ENCODE data around the gene SLC29A3.

The SLC29A3 gene

GRCh38 chr10:71286521-71287294 lies 32.4 kb upstream of the SLC29A3 start:
- H3K23ac ChIP-seq (ENCODE audit: low read length): no peak overlapping the region
- no peak overlapping the region for H3K56ac ChIP-seq (ENCODE audit: low read length)
- no peaks in the 10 kb centered on the region for H3K79me1 ChIP-seq (ENCODE audit: low read length)
- no peak overlapping the region for H4K5ac ChIP-seq (ENCODE audit: low read length)
- peaks cover 2% of the 10 kb centered on the region for H3K36me3 ChIP-seq (ENCODE audit: control insufficient read depth, insufficient read depth, low read length)
- no peak overlapping the region for H2BK15ac ChIP-seq (replicated peaks; ENCODE audit: low read depth)
- H4K8ac ChIP-seq (ENCODE audit: low read depth, low read length): no peak overlapping the region
- no peaks in the 10 kb centered on the region for H3K79me2 ChIP-seq (ENCODE audit: control insufficient read depth, insufficient read depth, low read length)
- H3K27ac ChIP-seq (ENCODE audit: low read depth, low read length): no peak overlapping the region
- no peaks in the 10 kb centered on the region for H3K4me1 ChIP-seq (ENCODE audit: control insufficient read depth, low read depth, low read length)
- no peaks in the 10 kb centered on the region for H3K27me3 ChIP-seq (ENCODE audit: insufficient read depth, low read length, poor library complexity)
- H2BK5ac ChIP-seq (ENCODE audit: low read length): no peak overlapping the region
- no peak for DNase-seq
- H2BK120ac ChIP-seq (ENCODE audit: low read depth, low read length): no peak overlapping the region
- no peak overlapping the region for H3K18ac ChIP-seq (ENCODE audit: low read length)
- no peak overlapping the region for H2AK5ac ChIP-seq (ENCODE audit: low read length)
- no peak overlapping the region for H3K4ac ChIP-seq (ENCODE audit: low read depth, low read length)
- no peak overlapping the region for H3K9ac ChIP-seq (ENCODE audit: low read length)
- no peak overlapping the region for H3K4me3 ChIP-seq (ENCODE audit: low read length)
- H3K4me2 ChIP-seq (ENCODE audit: low read length): no peak overlapping the region
- no CpG with 5 or more reads among the region's 17 CpGs for WGBS (ENCODE audit: extremely low coverage, insufficient coverage, low lambda C conversion rate)

- no peak overlapping the region for H2BK5ac ChIP-seq (ENCODE audit: low read length)
Observed at GRCh38 chr10:71287456-71287855, 31.6 kb upstream of the SLC29A3 start.

GRCh38 chr10:71288461-71288860 lies 30.6 kb upstream of the SLC29A3 start:
- no CpG with 5 or more reads among the region's 15 CpGs for WGBS (ENCODE audit: extremely low coverage, insufficient coverage, low lambda C conversion rate)
- Histone ChIP-seq H3K36me3 (ENCODE audit: control insufficient read depth, insufficient read depth, low read length) (peaks cover 2% of the 10 kb centered on the region), H2BK15ac (replicated peaks; ENCODE audit: low read depth) (no peak overlapping the region), H2BK120ac (ENCODE audit: low read depth, low read length) (no peak overlapping the region), H3K18ac (ENCODE audit: low read length) (no peak overlapping the region), H3K79me1 (ENCODE audit: low read length) (no peaks in the 10 kb centered on the region), H3K79me2 (ENCODE audit: control insufficient read depth, insufficient read depth, low read length) (no peaks in the 10 kb centered on the region), H3K56ac (ENCODE audit: low read length) (no peak overlapping the region), H3K4me3 (ENCODE audit: low read length) (no peak overlapping the region), H4K5ac (ENCODE audit: low read length) (no peak overlapping the region), H3K27me3 (ENCODE audit: insufficient read depth, low read length, poor library complexity) (no peaks in the 10 kb centered on the region), H3K4me1 (ENCODE audit: control insufficient read depth, low read depth, low read length) (no peaks in the 10 kb centered on the region), H2AK5ac (ENCODE audit: low read length) (no peak overlapping the region), H2BK5ac (ENCODE audit: low read length) (no peak overlapping the region), H3K9ac (ENCODE audit: low read length) (no peak overlapping the region), H3K4me2 (ENCODE audit: low read length) (no peak overlapping the region), H3K23ac (ENCODE audit: low read length) (no peak overlapping the region), H3K27ac (ENCODE audit: low read depth, low read length) (no peak overlapping the region), H3K4ac (ENCODE audit: low read depth, low read length) (no peak overlapping the region), H4K8ac (ENCODE audit: low read depth, low read length) (no peak overlapping the region)
- DNase-seq: no peak

More at GRCh38 chr10:71287456-71287855, 31.6 kb upstream of the SLC29A3 start:
- no peak overlapping the region for H3K4me2 ChIP-seq (ENCODE audit: low read length)
- no peak overlapping the region for H3K27ac ChIP-seq (ENCODE audit: low read depth, low read length)
- peaks cover 2% of the 10 kb centered on the region for H3K36me3 ChIP-seq (ENCODE audit: control insufficient read depth, insufficient read depth, low read length)
- H4K5ac ChIP-seq (ENCODE audit: low read length): no peak overlapping the region
- H3K4ac ChIP-seq (ENCODE audit: low read depth, low read length): no peak overlapping the region
- no peak overlapping the region for H3K4me3 ChIP-seq (ENCODE audit: low read length)
- no peak overlapping the region for H3K23ac ChIP-seq (ENCODE audit: low read length)
- no peak overlapping the region for H2BK15ac ChIP-seq (replicated peaks; ENCODE audit: low read depth)
- H3K79me2 ChIP-seq (ENCODE audit: control insufficient read depth, insufficient read depth, low read length): no peaks in the 10 kb centered on the region
- H3K56ac ChIP-seq (ENCODE audit: low read length): no peak overlapping the region
- no peak overlapping the region for H2AK5ac ChIP-seq (ENCODE audit: low read length)
- WGBS (ENCODE audit: extremely low coverage, insufficient coverage, low lambda C conversion rate): no CpG with 5 or more reads among the region's 14 CpGs
- H3K79me1 ChIP-seq (ENCODE audit: low read length): no peaks in the 10 kb centered on the region
- DNase-seq: no peak
- no peaks in the 10 kb centered on the region for H3K4me1 ChIP-seq (ENCODE audit: control insufficient read depth, low read depth, low read length)
- H3K27me3 ChIP-seq (ENCODE audit: insufficient read depth, low read length, poor library complexity): no peaks in the 10 kb centered on the region
- H2BK120ac ChIP-seq (ENCODE audit: low read depth, low read length): no peak overlapping the region
- no peak overlapping the region for H3K18ac ChIP-seq (ENCODE audit: low read length)
- H4K8ac ChIP-seq (ENCODE audit: low read depth, low read length): no peak overlapping the region
- no peak overlapping the region for H3K9ac ChIP-seq (ENCODE audit: low read length)

GRCh38 chr10:71289421-71290130 lies 29.5 kb upstream of the SLC29A3 start:
- Histone ChIP-seq H3K4ac (ENCODE audit: low read depth, low read length) (no peak overlapping the region), H2AK5ac (ENCODE audit: low read length) (no peak overlapping the region), H3K27ac (ENCODE audit: low read depth, low read length) (no peak overlapping the region), H2BK120ac (ENCODE audit: low read depth, low read length) (no peak overlapping the region), H3K4me1 (ENCODE audit: control insufficient read depth, low read depth, low read length) (no peaks in the 10 kb centered on the region), H3K79me1 (ENCODE audit: low read length) (no peaks in the 10 kb centered on the region), H3K4me3 (ENCODE audit: low read length) (no peak overlapping the region), H3K79me2 (ENCODE audit: control insufficient read depth, insufficient read depth, low read length) (no peaks in the 10 kb centered on the region), H2BK5ac (ENCODE audit: low read length) (no peak overlapping the region), H4K5ac (ENCODE audit: low read length) (no peak overlapping the region), H3K27me3 (ENCODE audit: insufficient read depth, low read length, poor library complexity) (no peaks in the 10 kb centered on the region), H3K9ac (ENCODE audit: low read length) (no peak overlapping the region), H4K8ac (ENCODE audit: low read depth, low read length) (no peak overlapping the region), H3K23ac (ENCODE audit: low read length) (no peak overlapping the region), H3K36me3 (ENCODE audit: control insufficient read depth, insufficient read depth, low read length) (peaks cover 2% of the 10 kb centered on the region), H2BK15ac (replicated peaks; ENCODE audit: low read depth) (no peak overlapping the region), H3K18ac (ENCODE audit: low read length) (no peak overlapping the region), H3K4me2 (ENCODE audit: low read length) (no peak overlapping the region), H3K56ac (ENCODE audit: low read length) (no peak overlapping the region)
- DNase-seq: no peak
- no CpG with 5 or more reads among the region's 12 CpGs for WGBS (ENCODE audit: extremely low coverage, insufficient coverage, low lambda C conversion rate)

- no peak for DNase-seq
- Histone ChIP-seq H2BK15ac (replicated peaks; ENCODE audit: low read depth) (no peak overlapping the region), H3K18ac (ENCODE audit: low read length) (no peak overlapping the region), H3K4ac (ENCODE audit: low read depth, low read length) (no peak overlapping the region), H4K5ac (ENCODE audit: low read length) (no peak overlapping the region), H4K8ac (ENCODE audit: low read depth, low read length) (no peak overlapping the region), H3K79me1 (ENCODE audit: low read length) (no peaks in the 10 kb centered on the region), H3K4me1 (ENCODE audit: control insufficient read depth, low read depth, low read length) (no peaks in the 10 kb centered on the region), H2AK5ac (ENCODE audit: low read length) (no peak overlapping the region), H3K36me3 (ENCODE audit: control insufficient read depth, insufficient read depth, low read length) (peaks cover 2% of the 10 kb centered on the region), H3K9ac (ENCODE audit: low read length) (no peak overlapping the region), H2BK120ac (ENCODE audit: low read depth, low read length) (no peak overlapping the region), H2BK5ac (ENCODE audit: low read length) (no peak overlapping the region), H3K23ac (ENCODE audit: low read length) (no peak overlapping the region), H3K79me2 (ENCODE audit: control insufficient read depth, insufficient read depth, low read length) (no peaks in the 10 kb centered on the region), H3K56ac (ENCODE audit: low read length) (peak overlapping the region; percentile 1), H3K4me2 (ENCODE audit: low read length) (no peak overlapping the region), H3K27ac (ENCODE audit: low read depth, low read length) (no peak overlapping the region), H3K27me3 (ENCODE audit: insufficient read depth, low read length, poor library complexity) (no peaks in the 10 kb centered on the region), H3K4me3 (ENCODE audit: low read length) (no peak overlapping the region)
- no CpG with 5 or more reads among the region's 3 CpGs for WGBS (ENCODE audit: extremely low coverage, insufficient coverage, low lambda C conversion rate)
Observed at GRCh38 chr10:71290331-71290730, 28.7 kb upstream of the SLC29A3 start.

Measured in mesendoderm (in vitro differentiated cells).